Fibroblast of mammary gland (primary cell): ENCODE measurements around the gene FBLN7.

ENCODE experiments used
- DNase-seq: peaks from one replicate; pipeline ENCODE4 v3.0.0-alpha.2; 2010; ENCODE audit warnings: low read depth
- H3K4me3 ChIP-seq: 2 replicates; pipeline ENCODE4 v1.5.1; 2011; ENCODE audit warnings: low read depth, mild to moderate bottlenecking, low read length, moderate library complexity; ENCODE audit not compliant: control insufficient read depth
- TF ChIP-seq, protein P1 (sequence below): conservative IDR thresholded peaks from 2 replicates; pipeline ENCODE4 v1.5.1; 2011; ENCODE audit warnings: low read depth, low read length, inconsistent platforms; ENCODE audit not compliant: control insufficient read depth, insufficient read depth

Gene FBLN7, protein sequence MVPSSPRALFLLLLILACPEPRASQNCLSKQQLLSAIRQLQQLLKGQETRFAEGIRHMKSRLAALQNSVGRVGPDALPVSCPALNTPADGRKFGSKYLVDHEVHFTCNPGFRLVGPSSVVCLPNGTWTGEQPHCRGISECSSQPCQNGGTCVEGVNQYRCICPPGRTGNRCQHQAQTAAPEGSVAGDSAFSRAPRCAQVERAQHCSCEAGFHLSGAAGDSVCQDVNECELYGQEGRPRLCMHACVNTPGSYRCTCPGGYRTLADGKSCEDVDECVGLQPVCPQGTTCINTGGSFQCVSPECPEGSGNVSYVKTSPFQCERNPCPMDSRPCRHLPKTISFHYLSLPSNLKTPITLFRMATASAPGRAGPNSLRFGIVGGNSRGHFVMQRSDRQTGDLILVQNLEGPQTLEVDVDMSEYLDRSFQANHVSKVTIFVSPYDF

DNA sequence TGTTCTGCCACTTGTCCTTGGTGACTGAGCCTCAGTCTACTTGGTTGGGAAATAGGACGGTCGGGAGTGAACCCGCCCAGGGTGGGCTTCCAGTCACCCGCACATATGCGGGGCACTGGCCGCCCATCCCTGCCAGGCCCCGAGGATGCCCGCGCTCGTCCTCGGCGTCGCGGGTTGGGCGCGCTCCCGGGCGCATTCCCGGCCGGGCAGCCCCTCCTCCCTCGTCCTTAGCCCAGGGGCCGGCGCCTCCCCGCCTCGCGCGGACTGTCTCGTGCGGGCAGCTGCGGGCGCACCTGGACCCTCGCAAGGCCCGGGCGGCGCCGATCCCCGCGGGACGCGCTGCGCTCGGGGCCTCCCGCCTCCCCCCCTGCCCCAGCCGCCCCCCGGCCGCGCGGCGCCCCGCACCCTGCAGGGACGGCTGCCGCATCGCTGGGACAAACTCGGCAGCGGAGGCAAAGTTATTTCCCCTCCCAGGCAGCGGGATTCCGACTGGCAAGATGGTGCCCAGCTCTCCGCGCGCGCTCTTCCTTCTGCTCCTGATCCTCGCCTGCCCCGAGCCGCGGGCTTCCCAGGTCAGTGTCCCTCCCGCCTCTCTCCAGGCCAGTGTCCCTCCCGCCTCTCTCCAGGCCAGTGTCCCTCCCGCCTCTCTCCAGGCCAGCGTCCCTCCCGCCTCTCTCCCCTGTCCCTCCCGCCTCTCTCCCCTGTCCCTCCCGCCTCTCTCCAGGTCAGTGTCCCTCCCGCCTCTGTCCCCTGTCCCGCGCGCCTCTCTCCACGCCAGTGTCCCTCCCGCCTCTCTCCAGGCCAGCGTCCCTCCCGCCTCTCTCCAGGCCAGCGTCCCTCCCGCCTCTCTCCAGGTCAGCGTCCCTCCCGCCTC lies at the start of gene FBLN7:
Gene FBLN7, plus strand, starts transcription at position 227 of the 874 bp plus-strand sequence. Its CDS starts 271 bp downstream, at position 498.
- no peak for DNase-seq
- H3K4me3 ChIP-seq, result peak within 1 kb of the TSS; percentile 52
- TF ChIP-seq, protein P1, sequence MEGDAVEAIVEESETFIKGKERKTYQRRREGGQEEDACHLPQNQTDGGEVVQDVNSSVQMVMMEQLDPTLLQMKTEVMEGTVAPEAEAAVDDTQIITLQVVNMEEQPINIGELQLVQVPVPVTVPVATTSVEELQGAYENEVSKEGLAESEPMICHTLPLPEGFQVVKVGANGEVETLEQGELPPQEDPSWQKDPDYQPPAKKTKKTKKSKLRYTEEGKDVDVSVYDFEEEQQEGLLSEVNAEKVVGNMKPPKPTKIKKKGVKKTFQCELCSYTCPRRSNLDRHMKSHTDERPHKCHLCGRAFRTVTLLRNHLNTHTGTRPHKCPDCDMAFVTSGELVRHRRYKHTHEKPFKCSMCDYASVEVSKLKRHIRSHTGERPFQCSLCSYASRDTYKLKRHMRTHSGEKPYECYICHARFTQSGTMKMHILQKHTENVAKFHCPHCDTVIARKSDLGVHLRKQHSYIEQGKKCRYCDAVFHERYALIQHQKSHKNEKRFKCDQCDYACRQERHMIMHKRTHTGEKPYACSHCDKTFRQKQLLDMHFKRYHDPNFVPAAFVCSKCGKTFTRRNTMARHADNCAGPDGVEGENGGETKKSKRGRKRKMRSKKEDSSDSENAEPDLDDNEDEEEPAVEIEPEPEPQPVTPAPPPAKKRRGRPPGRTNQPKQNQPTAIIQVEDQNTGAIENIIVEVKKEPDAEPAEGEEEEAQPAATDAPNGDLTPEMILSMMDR, result no peak

DNA sequence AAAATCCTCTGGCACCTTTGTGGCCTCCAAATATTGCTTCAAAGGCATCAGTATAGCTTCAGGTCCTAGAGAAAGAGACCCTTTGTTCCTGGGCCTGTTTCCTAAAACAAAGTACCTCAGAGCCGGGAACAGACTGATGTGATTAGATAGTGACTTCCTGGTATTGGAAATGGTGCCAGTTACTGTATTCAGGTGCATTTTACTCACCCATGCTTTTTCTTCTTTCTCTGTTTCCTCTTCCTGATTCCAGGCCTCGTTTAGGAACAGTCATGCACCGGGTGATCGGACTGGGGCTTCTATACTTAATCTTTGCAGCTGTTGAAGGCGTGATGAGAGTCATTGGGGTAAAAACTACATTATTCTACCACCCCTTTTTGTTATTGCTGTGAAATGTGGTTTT lies 48.8 kb upstream of the FBLN7 start:
- DNase-seq, result no peak
- no peak overlapping the region for H3K4me3 ChIP-seq
- TF ChIP-seq, protein P1, result no peak

DNA sequence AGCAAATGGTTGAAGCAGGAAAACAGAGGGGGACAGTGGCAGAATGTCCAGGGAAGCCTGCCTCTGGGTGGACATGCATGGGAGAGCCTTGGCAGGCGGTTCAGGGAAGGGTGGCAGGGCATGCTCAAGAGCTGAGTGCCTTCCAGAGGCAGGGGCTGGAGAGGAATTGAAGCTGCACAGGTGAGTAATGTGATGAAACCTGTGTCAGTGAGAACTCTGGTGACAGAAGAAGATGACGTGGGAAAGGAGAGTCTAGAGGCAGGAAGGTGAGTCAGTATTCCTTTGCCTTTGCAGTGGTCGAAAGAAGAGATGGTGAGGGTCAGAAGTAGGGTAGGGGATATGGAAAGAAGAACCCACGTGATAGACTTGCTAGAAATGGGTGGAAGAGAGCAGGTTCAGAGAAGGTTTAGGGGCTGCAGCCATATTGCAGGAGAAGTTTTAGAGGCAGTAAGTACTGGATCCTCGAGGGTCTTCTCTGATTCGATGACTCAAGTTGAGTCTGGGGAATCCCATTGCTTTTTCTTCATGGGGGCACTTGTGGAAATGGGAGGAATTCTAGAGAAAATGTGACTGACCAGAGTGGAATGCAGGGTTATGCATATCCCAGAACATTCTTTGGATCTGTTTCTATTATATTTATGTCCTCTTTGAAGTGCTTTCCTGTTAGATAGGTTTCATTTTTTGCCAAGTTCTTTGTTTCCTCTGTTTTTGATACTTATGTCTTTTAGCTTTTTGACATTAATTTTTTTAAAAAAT lies 45.7 kb upstream of the FBLN7 start:
- no peak overlapping the region for H3K4me3 ChIP-seq
- peak; percentile 59 for DNase-seq
- TF ChIP-seq, protein P1, result no peak

DNA sequence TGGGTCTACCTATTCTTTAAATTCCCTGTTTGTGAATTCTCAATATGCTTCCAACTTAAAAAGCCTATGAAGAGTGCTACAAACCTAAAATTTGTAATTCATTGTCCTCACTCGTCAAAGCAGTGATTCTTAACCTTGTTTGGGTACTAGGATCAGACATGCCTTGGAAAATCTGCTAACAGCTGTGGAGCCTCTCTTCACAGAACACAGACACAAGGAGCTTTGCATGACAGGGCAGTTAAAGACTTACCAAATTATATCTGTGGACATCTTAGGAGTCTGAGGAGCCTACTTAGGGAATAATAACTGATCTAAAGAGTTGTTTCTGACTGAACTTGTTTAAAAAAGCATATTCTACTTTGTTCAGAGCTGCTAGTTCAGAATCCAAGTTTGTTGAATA lies 45.0 kb upstream of the FBLN7 start:
- no peak for DNase-seq
- TF ChIP-seq, protein P1, result no peak
- no peak overlapping the region for H3K4me3 ChIP-seq

DNA sequence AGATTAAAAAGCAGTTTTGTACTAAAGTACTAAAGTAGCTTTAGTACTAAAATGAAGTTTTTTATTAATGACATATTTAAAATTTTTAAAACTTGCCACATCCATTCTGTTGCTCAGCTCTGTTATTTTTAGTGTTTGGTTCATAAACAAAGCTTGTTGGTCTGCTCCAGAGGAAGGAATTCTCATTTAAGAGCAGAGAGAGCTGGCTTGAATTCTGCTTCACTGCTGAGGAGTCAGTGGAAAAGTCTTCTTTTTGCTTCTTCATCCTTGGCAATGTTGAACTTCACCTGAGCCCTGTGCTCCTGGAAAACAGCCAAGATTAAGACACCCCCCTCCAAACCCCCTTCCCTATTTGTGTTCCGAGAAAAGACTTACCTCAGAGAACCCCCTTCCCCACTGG lies 42.5 kb upstream of the FBLN7 start:
- DNase-seq, result no peak
- TF ChIP-seq, protein P1, result no peak

DNA sequence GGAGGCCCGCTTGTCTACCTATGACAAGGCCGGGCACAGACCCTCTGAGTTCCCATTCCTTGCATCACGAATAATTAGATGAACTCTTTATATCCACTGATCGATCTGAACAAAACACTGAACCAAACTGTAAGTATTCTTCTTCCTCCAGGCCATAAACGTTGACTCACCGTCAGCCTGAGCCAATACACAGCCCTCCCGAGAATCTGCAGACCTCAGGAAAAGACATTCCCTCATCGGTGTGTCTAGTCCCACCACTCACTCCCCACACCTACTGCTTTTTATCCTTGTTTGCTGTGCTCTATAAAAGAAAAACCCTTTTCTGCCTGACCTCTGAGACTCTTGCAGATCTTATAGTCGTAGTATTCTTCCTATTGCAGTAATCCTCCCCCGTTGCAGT lies 42.1 kb upstream of the FBLN7 start:
- TF ChIP-seq, protein P1, result no peak
- no peak overlapping the region for H3K4me3 ChIP-seq
- DNase-seq, result peak; percentile 40

More for the DNA sequence above, 42.5 kb upstream of the FBLN7 start:
- no peak overlapping the region for H3K4me3 ChIP-seq
